ENCODE data around the gene PHF5A. TPM values are rescaled to one million over a fixed set of nuclear protein-coding genes. Genes with fewer than 3 reads are reported as not detected.
A peak's percentile ranks its signal among the peaks of the same experiment; 100 is the strongest.
"Not testable (repeated sequence)": the region's sequence is repeated elsewhere in the genome, so short reads cannot be mapped to it uniquely, and the experiment has no call there.

Gene PHF5A
- total RNA-seq, 1 donor from 2014 or later, result 39.2 TPM

DNA sequence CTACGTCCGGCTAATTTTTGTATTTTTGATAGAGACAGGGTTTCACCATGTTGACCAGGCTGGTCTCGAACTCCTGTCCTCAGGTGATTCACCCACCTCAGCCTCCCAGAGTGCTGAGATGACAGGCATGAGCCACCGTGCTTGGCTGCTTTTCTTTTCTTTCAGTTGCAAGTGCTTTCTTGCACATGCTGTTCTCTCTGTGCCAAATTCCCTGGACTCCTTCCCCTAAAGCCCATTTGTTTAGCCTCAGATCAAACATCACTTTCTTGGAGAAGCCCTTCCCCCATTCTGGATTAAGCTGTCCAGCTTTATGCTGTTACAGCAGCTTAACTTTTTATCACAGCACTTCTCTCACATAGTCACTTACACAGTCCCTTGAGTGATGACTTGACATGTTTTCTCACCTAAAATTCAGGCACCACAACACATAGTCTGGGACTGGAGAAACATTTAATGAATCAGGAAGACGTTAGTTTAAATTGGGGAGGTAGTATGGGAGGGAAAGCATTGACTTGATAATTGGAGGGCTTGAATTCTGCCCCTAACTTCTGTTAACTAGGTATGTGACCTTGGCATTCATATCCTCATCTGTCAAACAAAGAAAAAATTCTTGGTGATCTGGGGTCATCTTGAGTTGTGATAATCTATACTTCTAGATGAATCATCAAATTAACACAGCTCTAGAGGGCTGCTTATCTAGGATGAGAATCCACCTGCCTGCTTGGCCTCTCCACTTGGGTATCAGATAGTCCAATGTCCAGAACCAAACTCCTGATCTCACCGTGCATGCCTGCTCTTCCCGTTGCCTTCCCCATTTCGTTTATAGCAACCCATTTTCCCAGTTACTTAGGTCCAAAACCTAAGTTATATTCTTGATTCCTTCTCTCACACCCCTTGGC, 18.8 kb upstream of the PHF5A start:
- ATAC-seq, result no peak

DNA sequence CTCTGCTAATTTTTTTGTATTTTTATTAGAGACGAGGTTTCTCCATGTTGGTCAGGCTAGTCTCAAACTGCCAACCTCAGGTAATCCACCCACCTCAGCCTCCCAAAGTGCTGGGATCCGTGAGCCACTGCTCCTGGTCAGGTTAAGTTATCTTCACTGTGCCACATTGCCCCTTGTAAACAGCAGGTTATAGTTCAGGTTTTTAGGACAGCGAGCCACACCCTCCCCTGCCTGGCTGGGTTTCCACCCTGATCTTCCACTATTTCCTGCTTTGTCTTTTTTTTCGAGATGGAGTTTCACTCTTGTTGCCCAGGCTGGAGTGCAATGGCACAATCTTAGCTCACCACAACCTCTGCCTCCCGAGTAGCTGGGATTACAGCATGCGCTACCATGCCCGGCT, 16.5 kb upstream of the PHF5A start:
- peak; percentile 32 for ATAC-seq

DNA sequence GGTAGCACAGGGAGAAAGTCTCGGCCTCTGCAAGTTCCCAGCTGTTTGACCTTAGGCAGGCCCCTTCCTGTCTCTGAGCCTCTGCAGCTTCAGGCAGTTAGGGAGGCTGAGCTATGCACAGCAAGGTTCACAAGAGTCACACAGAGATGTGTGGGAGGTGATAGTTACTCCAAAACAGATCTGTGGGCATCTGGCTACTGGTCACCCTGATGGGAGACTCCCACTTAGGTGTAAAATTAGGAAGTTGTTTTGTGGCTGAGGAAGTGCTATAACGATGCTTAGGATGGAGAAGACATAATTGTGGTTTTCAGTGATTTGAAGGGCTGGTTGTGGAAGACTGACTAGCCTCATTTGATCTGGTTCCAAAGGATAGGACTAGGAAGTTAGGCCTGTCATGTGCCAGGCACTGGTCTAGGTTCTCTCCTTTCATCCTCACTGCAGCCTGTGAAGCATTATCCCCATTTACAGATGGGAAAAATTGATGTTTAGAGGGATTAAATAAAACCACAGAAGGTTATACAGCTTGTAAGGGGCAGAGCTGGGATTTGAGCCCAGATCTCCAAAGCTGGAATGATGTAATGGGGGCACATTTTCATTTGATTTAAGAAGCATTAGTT, 13.9 kb upstream of the PHF5A start:
- ATAC-seq, result no peak

DNA sequence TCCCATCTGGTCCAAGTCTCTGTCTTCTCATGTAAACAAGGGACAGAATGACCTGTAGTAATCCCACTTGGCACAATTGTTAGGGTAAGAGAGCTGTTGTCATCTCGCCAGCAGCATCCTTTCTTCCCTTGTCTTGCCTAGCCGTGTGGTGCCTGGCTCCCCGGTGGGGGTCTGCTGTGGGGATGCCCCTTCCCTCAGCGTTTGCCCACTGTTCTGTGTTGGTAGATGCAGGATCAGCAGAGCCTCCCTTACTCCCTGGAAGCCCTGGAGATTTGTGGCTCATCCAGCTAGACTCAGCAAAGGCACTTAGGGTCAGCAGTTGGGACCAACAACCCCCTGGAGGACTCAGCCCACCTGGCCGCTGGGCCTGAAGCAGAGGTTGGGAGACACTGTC, 13.4 kb upstream of the PHF5A start:
- ATAC-seq, result no peak

DNA sequence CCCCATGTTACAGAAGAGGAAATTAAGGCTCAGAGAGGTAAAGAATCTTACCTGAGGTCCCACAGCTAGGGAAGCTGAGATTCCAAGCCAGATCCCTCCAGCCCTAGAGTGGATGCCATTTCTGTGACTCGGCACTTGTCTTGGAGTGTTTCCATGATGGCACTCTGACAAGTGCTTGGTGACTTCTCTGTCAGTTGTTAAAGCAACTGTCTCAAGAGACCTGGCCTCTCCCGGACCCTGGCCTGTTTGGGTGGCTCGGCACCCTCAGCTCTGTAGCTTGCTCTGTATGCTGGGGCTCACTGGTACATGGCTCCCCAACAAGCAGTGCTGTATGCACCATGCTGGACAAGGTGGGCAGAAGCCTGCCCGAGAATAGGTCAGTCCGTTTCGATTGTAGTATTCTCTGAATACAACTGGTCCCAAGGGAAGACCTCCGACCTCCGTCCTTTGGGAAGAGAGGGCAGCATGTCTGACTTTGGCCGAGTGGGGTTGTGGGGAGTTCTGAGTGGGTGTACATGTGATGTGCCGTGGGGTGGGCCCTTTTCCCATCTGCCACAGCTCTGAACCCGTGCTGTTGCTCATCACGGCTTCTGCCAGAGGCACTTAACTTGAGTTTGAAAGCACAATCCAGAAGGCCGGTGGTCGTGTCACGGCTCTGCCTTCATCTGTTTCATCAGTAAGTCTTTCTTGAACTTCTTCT, 12.8 kb upstream of the PHF5A start:
- ATAC-seq, result no peak

DNA sequence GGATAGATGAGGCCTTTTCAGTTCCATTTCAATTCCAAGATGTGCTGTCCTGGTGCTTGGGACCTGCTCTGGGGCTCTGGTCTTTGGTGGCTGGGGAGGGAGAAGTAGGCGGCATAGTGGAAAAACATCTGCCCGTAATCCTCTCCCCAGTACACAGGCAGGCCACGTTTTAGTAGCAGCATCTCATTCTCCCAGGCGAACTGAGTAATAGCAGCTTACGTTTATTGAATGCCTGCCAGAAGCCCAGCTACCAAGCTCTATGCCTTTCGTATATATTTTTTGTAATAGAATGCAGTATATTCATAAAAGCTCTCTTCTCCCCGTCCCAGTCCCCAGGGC, 11.9 kb upstream of the PHF5A start:
- no peak for ATAC-seq

DNA sequence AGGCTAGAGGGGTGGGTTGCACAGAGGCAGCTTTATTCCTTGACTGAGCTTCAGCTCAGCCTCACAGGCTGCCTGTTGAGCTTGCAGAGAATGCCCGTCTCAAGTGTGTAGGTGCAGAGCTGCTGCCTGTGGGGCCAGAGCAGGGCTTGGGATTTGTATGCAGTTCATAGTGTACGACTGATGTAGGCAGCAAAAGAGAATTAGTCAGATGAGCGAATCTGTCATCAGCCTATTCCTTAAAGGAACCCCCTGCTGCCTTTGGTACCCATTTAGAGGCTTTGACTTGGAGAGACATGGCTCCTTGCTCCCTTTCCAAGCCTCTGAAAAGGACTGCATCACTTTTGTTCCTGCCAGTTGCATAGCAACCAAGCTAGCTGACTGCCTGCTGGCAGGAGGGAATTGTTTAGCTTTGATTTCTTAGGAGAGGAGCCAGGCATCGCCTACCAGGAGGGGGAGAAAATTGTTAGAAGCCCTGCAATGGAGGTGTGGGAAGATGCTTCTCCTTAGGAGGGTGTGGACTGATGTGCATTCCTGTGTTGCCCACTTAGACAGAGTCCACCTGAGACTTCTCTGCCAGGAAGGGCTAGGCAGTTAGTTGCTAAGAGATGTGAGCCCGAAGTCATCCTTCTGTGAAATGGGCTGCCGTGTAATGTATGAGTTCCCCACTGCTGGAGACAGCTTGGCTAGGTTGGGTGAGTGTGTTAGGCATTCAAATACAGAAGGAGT, 11.3 kb upstream of the PHF5A start:
- no peak for ATAC-seq

DNA sequence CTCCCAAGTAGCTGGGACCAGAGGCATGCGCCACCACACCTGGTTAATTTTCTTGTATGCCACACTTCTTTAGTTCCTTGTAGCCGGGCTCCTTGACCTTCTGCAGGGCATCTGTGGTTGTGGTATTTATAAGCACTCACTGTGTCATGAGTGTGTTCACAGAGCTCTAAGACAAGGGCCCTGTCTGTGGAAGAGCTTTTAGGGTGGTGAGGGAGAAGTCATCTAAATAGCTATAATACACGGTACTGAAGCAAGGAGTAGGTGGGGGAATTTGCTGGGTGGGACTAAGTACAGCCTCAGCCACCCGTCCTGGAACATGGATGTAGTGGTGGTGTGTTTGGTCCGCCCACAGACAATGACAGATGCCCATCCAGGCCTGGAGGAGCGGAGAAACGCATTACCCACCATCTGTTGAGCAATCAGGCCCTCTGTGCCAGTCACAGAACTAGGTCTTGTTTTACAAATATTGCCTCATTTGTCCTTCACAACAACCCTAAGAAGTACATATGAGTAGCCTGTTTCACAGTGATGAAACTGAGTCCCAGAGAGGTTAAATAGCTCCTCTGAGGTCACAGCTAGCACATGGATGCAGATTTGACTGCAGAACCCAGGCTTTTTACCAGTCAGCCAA, 10.5 kb upstream of the PHF5A start:
- no peak for ATAC-seq

DNA sequence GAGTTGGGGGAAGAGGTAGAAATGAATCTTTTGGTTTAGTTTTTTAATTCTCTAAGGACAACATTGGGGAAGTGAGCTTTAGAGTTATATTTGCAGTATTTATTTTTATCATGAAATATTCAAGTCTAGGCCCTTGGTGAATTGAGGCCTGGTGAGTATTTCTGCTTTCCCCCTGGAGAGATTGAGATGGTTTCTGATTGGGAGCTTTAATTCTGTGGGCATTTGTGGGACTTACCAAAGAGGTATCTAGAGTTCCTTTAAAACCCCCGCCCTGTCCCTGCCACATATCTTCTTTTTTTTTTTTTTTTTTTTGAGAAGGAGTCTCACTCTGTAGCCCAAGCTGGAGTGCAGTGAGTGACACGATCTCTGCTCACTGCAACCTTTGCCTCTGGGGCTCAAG, 10.0 kb upstream of the PHF5A start:
- no peak for ATAC-seq

DNA sequence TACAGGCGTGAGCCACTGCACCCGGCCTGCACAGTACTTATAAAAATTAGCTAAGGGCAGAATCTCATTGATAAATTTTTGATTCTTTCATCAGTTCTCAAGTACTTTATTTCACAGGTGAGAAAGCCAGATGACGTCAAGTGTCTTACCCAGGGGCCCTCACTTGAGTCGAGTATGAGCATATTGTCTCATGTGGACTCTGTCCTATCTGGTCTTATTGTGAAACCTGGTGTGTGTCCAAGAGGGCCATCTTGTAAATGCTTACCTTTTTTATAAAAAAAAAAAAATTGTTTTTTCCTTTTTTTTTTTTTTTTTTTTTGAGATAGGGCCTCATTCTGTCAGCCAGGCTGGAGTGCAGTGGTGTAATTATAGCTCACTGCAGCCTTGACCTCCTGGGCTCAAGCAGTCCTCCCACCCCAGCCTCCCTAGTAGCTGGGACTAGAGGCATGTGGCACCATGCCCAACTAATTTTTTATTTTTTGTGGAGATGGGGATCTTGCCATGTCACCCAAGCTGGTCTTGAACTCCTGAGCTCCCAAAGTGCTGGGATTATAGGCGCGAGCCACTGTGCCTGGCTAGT, 6.5 kb upstream of the PHF5A start:
- no peak for ATAC-seq

DNA sequence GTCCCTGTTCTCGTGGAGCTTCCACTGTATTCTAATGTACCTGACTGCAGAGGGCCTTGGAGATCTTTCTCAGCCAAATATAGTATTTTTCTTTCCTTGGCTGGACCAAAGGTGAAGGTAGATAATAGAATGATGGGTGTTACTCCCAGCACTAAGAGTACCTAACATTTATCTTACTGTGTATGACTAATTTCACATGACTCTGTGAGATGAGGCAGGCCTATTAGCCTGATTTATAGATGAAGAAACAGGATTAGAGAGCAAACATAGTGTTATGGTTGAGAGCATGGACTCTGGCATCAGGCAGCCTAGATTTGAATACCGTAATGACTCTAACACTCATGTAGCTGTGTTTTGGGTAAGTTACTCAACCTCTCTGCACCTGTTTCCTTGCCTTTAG, 3.1 kb upstream of the PHF5A start:
- ATAC-seq, result peak; percentile 48

DNA sequence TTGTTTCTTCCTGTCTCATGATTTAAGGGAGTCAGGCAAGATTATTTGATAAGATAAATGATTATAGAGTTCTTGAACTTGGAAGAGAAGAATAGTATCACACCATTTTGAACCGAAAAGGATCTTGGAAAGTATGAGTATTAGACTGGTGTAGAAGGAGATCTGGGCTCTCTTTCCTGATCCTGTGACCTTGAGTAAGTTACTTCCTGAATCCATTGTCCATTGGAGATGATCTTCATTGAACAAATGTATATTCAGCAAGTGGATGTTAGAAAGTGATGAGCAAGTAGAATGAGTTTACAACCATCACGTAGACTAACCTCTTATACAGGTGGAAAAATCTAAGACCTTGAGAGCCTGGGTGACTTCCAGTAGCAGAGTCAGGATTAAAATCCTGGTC, 2.4 kb upstream of the PHF5A start:
- ATAC-seq, result no peak

DNA sequence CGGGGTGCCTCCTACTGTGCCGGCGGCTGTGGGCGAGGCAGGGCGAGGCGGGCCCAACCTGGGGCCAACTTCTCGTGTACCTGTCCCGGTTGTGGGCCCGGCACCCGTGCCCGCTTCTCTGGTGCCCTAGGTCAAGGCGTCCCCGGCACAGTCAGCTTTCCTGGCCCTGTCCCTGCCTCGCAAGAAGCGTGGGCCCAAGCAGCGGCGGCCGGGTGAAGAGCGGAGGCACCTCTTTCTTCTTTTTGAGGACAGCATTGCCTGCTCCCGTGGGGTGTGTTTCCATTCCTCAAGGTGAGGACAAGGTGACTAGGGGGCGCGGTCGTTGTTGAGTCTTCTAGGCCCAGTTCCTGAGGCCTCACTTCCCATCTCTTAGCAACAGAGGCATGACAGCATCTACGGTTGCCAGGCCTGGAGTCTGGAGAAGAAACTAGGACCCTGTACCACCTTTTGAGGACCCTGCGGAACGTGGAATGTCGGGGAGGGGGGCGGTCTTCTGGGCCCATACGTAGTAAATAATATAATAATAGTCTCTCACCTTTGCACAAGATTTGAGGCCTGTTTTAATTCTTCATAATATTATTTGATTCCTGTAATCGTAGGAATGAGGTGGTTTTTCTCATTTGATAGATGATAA, 843 bp upstream of the PHF5A start:
- ATAC-seq, result peak; percentile 46

DNA sequence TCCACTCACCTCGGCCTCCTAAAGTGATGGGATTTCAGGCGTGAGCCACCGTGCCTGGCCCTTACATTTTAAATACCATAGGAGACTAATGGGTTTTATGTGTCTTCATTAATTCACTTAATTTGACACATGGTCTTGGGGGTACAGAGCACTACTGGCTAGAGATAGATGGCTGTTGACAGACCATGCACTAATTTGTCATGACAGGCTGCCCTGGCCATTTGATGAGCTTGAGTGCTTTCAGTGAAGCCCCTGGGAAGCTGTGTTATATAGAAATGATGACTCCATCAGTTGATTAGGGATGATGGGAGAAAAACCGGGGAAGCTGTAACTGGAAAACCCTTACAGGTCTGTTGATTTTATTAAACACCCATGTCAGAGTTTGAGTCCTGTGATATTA, 6.6 kb downstream of the PHF5A start:
- ATAC-seq, result no peak

DNA sequence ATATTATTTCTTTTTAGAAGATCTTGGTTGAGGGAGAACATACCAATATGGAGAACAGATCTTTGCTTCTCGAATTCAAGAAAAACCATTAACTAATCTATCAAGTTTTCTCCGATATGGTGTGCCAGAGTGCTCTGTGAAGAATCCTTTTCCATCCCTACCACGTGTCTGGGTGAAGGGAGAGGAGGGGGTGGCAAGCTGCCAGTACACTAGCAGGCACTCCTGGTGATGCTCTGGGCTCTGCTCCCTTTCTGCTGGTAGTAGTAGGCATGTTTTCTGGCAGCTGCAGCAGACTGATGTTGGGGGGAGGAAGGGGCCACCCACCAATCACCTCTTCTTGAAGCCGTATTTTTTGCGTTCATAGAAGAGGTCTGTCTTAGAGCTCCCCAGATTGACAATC, 8.4 kb downstream of the PHF5A start:
- not testable (repeated sequence) for ATAC-seq

DNA sequence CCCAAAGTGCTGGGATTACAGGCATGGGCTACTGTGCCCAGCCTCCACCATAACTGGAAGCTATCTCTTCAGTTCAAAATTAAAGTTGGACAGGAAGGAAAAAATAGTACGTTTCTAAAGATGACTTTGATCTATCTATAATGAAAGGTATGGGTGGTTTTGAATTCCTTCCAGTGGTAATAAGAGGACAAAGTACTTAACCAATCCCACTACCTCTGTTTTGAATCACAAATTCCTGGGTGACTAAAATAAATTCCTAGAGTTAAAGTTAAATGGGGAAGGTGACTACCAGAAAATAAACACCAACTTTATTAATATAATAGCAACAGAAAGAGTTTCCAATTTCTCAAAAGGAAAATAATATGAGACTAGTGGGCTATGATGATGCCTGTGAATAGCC, 9.1 kb downstream of the PHF5A start:
- no peak for ATAC-seq

DNA sequence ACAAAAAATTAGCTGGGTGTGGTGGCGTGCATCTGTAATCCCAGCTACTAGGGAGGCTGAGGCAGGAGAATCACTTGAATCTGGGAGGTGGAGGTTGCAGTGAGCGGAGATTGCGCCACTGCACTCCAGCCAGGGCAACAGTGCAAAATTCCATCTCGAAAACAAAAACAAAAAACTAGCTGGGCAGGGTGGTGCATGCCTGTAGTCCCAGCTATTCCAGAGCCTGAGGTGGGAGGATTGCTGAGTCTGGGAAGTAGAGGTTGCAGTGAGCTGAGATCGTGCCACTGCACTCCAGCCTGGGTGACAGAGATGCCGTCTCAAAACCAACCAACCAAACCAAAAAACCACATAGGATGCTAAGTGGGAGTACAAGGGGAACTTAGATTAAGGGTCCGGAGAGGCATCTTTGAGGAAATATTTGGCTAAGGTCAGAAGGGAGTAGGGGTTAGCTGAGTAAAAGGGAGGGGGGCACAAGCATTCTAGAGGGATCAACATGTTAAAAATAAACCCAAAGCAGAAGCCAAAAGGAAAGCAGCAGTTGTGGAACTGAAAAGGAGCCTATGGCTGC, 10.2 kb downstream of the PHF5A start:
- ATAC-seq, result no peak

DNA sequence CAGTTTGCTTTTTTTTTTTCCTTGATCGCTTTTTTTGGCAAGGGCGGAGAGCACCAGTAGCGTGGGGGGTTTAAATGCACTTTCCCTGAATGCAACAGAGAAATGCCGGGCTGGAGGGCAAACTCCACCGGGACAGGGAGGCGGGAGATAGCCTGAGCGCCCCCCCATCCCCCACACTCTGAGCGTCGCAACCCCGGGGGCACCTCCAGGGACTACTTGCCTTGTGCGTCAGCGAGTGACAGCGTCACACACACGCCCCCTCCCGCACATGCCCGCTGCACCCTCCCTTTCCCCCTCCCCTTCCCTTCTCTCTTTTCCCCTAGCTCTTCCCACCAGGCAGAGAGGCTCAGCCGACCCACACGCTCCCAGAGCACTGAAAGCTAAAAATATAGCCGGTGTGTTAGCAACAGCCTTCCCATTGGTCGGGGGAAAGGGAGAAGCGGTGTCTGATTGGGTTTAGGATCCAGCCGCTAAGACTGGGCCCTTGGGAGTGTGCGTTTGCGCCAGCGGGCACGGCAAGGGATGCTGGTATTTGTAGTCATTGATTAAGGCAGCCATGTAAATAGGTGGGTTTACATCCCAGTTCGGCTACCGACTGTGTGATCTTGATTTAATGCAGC, 20.2 kb downstream of the PHF5A start:
- ATAC-seq, result peak; percentile 75

DNA sequence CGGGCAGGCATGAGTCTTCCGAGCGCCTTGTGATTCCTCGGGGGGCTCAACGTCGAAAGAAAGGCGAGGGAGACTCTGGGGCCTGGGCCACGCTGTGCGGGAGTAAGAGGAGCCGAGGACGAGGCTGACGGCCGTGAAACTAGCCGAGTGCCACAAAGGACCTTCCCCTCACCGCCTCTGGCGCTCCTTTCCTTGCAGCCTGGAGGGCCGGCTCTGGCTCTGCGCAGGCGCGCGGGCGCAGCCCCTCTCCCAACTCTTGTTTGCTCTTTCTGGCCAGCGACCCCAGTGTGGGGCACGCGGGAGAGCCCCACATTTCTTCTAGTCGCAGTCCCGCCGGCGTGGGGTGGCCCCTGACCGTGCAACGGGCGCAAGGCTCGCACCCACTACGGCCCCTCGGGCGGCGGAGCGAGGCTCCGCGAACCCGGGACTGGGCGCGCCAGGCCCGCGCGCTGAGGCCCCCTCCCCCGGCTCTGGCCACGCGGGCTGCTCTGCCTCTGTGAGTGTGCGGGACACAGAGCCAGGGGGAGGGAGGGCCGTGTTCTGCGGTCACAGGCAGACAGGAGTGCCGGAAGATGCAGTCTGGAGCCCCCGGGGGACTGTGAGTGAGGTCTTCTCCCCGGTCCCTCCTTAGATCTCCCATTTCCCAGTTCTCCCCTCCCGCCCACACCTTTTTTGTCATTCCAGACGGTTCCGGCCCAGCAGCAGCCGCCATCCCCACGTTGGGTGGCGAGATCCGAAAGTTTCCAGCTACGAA, 20.9 kb downstream of the PHF5A start:
- peak; percentile 3 for ATAC-seq

Data from esophagus mucosa (tissue), 1 donor.